ENCODE results near the gene SPAAR. TPM values are rescaled to one million over a fixed set of nuclear protein-coding genes. Genes with fewer than 3 reads are reported as not detected.

The SPAAR gene
- polyA plus RNA-seq, 6 donors from 2014 or later = not detected

DNA sequence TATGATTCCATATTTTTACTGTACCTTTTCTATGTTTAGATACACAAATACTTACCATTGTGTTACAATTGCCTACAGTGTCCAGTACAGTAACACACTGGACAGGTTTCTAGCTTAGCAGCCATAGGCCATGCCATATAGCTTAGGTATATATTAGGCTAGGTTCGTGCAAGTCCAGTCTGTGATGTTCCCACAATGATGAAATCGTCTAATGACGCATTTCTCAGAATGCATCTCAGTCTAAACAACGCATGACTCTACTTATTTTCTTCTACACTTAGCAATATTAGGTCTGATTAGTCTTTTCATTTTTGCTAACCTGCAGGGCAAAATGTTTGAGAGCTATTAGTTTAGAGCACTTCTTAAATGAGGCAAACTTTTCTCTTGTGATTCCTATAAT is 26.0 kb downstream of the SPAAR start:
- H3K4me3 Mint-ChIP-seq = no peak overlapping the region
- DNase-seq (no peak), ATAC-seq (ENCODE audit: low read depth in 2 of 2) (no peak)
- H3K27me3 Mint-ChIP-seq = peaks cover 19 to 35% (median 27%) of the 10 kb centered on the region in 3 donors
- H3K9me3 Mint-ChIP-seq = peaks cover 0 to 8% (median 2%) of the 10 kb centered on the region in 7 donors
- no peaks in the 10 kb centered on the region for H3K36me3 Mint-ChIP-seq
- H3K4me1 Mint-ChIP-seq = peaks cover 15 to 25% (median 18%) of the 10 kb centered on the region in 3 donors
- no peak overlapping the region for H3K27ac Mint-ChIP-seq

DNA sequence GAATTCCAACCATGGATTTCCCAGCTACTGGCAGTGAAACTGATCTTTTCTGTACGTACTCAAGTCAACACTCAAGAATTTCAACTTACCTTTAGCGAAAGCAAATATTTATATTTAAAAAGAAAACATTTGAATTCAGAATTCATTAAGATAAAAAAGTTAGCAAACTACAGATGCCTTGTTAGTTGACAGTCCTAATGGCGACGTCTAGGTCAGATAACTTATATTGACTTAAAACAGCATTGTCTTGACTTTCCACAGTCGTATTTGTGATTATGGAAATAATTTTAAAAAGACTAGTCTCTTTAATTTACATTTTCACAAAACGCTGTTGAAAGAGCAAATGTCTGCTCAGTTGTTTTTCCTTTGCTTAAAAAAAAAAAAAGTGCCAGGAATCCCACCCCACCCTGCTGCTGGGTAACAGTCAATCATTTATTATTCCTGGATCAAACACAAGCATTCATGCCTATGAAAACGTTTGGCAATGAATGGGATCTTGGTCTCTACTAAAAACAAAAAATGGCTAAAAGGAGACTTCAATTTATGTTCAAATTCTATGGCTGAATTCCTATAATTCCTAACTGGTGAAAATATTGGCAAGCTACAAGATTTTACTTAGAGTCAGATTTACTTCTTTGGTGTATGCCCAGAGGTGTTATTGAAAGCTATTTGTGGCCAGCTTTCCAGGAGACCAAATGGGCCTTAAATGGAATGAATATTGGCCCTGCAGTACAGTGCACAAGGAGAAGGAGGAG is 26.6 kb downstream of the SPAAR start:
- Mint-ChIP-seq H3K27me3 (peaks cover 16 to 34% (median 31%) of the 10 kb centered on the region in 3 donors), H3K27ac (no peak overlapping the region), H3K9me3 (peaks cover 0 to 8% (median 2%) of the 10 kb centered on the region in 7 donors), H3K4me3 (no peak overlapping the region), H3K4me1 (peaks cover 15 to 25% (median 18%) of the 10 kb centered on the region in 3 donors), H3K36me3 (no peaks in the 10 kb centered on the region)
- no peak for DNase-seq
- no peak for ATAC-seq (ENCODE audit: low read depth in 2 of 2)

DNA sequence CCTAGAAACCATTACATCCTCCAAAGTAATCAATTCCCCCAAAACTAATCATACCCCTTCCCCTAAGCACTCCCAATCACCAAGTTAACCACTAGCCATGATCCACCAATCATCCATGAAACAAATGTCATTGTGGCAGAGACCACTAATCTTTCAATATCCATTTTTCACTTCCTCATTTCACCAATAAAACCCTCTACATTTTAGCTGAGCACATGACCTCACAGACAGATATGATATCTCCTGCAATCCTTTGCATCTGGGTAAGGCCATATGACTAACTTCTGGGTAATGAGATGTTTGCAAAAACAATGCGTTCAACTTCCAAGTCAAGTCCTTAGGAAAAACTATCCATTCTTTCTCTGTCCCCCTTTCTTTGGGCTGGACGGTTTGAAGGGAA is 27.9 kb downstream of the SPAAR start:
- ATAC-seq (ENCODE audit: low read depth in 2 of 2) (peak; percentile 87 to 90), DNase-seq (peak; percentile 47)
- Mint-ChIP-seq H3K4me3 (peak overlapping the region in 2 of 8 donors; percentile 10 to 70), H3K27ac (peak overlapping the region in 3 of 6 donors; percentile 8 to 42 (median 21)), H3K27me3 (peaks cover 22 to 37% (median 29%) of the 10 kb centered on the region in 3 donors), H3K4me1 (peaks cover 15 to 25% (median 18%) of the 10 kb centered on the region in 3 donors), H3K9me3 (peaks cover 0 to 8% (median 2%) of the 10 kb centered on the region in 7 donors), H3K36me3 (no peaks in the 10 kb centered on the region)

DNA sequence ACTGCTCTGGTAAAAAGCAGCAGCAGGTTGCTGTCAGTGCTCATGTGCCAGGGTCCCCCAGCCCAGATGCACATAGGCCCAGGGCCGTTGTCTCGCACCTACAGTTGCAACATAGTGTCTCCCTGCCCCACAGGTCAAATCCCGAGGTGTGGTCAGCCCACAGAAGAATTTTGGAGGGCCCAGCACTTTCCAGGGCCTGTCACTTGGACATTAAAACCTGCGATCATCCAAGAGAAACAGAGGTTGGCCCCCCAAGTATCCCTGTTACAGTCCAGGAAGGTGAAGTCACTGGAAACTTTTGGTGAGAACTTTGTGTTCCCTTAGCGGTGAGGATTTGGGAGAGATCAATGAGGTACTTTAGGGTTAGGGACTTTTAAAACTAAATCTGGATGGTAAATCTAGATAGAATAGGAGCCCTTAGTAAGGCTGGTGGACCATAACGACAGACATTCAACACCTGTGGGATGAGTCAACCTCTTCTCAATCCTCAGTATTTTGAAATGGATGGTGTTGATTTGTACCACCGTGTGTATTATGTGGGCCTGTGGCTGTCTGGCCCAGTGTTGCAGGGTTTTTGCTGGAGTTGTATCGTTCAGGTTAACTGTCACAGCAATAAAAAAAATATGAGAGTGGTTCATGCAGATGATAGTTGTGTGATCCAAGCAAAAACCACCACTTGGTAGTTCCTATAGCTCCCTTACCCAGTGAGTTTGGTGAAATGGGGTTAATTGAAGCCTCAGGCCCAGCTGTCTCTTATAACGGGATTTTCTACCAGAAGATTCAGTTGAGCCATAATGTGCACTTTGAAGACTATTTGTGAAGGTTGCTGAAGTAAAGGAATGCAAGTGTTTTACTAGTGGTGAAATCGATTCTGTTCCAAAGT is 29.4 kb downstream of the SPAAR start:
- ATAC-seq (ENCODE audit: low read depth in 2 of 2) (no peak), DNase-seq (no peak)
- Mint-ChIP-seq H3K27ac (peak overlapping the region in 3 of 6 donors; percentile 12 to 40 (median 18)), H3K4me3 (peak overlapping the region in 3 of 8 donors; percentile 5 to 78 (median 6)), H3K9me3 (peaks cover 0 to 8% (median 2%) of the 10 kb centered on the region in 7 donors), H3K27me3 (peaks cover 27 to 38% (median 36%) of the 10 kb centered on the region in 3 donors), H3K36me3 (no peaks in the 10 kb centered on the region), H3K4me1 (peaks cover 11 to 24% (median 18%) of the 10 kb centered on the region in 3 donors)

DNA sequence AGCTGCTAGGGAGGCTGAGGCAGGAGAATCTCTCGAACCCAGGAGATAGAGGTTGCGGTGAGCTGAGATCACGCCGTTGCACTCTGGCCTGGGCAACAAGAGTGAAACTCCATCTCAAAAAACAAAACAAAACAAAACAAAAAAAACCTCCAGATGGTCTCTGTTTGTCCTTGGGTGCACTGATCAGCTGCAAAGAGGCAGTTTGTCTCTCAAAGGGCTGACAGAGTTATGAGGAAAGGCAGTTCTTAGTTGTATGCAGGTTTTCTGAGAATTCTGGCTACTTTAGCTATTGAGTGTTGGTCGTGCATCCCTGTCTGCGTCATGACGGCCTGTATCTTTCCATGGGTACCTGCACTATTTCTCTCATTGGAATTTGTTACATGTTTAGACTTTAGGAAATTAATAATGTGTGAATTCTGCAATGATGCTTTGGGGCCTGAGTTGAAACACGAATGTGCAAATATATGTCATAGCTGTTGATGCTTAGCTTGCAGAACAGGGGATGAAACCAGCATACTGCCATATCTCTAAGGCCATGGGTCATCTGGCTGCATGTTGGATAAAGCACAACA is 30.5 kb downstream of the SPAAR start:
- no peaks in the 10 kb centered on the region for H3K36me3 Mint-ChIP-seq
- peaks cover 11 to 24% (median 18%) of the 10 kb centered on the region in 3 donors for H3K4me1 Mint-ChIP-seq
- ATAC-seq (ENCODE audit: low read depth in 2 of 2) (no peak), DNase-seq (no peak)
- H3K27me3 Mint-ChIP-seq = peaks cover 33 to 44% (median 44%) of the 10 kb centered on the region in 3 donors
- no peak overlapping the region for H3K27ac Mint-ChIP-seq
- H3K4me3 Mint-ChIP-seq = peak overlapping the region in 1 of 8 donors; percentile 7
- H3K9me3 Mint-ChIP-seq = peaks cover 0 to 8% (median 2%) of the 10 kb centered on the region in 7 donors

DNA sequence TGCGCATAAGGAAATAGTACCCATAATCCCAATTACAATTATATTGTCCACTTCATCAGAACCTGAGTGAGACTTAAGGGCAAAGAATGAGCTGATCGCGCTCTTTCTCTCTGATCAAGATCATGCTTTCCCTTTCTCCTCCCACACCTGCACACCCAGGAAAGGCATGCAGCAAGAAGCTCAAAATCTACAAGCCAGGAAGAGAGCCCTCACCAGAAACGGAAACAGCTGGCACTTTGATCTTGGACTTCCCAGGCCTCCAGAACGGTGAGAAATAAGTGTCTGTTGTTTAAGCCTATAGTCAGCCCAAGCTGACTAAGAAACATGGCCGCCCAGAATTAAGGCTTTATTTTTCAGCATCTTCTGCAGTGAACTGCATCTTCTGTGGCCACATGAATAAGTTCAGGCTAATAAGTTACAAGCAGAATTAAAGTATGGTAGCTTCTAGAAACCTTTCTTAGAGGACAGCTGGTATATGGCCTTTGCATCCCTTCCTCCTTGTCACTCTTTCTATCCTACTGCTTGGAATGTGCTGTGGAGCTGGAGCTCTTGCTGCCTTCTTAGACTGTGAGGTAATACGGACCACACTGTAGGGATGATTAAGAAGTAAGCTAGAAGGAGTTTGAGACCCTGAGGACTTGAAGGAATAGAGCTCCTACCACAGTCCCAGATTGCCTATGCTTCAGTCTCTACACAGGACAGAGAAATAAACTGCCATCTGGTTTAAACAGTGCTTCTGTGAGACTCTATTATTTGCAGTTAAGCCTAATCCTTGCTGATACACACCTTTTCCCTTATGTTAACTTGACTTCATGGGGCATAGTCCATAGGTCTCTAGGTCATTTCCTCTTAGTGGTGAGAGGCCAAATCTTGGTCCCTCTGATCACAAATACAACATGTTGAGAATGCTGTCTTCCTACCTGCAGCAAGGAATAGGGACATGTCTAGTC is 31.4 kb downstream of the SPAAR start:
- Mint-ChIP-seq H3K9me3 (peaks cover 0 to 8% (median 2%) of the 10 kb centered on the region in 7 donors), H3K4me1 (peaks cover 14 to 26% (median 20%) of the 10 kb centered on the region in 3 donors), H3K36me3 (no peaks in the 10 kb centered on the region), H3K27me3 (peaks cover 42 to 53% (median 52%) of the 10 kb centered on the region in 3 donors), H3K4me3 (no peak overlapping the region), H3K27ac (no peak overlapping the region)
- DNase-seq (no peak), ATAC-seq (ENCODE audit: low read depth in 2 of 2) (no peak)

DNA sequence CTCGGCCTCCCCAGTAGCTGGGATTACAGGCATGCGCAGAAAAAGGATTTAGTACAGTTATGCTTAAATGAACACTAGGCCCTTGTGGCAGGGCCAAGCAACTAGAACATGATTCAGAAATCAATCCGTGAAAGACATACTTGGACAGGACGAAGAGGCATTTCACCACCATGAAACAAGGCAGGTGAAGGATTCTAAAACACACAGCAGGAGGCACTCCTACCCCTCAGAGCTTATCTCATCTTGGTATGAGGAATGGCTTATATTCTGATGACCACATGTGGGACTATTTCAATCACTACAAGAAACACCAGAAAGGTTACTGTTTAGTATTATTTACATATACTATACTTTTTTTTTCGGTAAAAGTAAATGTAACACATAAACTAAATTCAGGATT is 33.0 kb downstream of the SPAAR start:
- Mint-ChIP-seq H3K36me3 (no peaks in the 10 kb centered on the region), H3K4me1 (peaks cover 11 to 21% (median 18%) of the 10 kb centered on the region in 3 donors), H3K27ac (no peak overlapping the region), H3K9me3 (peaks cover 0 to 2% (median 0%) of the 10 kb centered on the region in 7 donors), H3K27me3 (peaks cover 45 to 51% (median 50%) of the 10 kb centered on the region in 3 donors), H3K4me3 (no peak overlapping the region)
- no peak for ATAC-seq (ENCODE audit: low read depth in 2 of 2)
- DNase-seq = no peak

DNA sequence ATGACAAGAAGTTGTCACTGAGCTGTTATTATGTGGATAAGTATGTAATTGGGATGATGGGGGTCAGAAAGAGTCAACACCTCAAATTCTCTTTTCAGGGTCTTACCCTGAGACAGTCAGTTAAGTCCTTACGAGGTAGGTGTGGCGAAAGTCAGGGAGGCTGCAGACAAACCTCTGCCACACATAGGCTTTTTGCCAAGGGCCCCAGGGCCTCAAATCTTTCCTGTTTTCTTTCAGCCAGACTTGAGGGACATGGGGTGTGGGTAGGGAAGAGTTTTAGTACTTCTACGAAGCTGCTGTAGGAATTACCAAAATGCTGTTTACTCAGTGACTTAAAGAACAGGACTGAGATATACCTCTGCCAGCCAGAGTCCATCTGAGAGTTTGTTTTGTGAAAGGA is 34.9 kb downstream of the SPAAR start:
- Mint-ChIP-seq H3K27ac (no peak overlapping the region), H3K4me3 (no peak overlapping the region), H3K27me3 (peaks cover 43 to 56% (median 49%) of the 10 kb centered on the region in 3 donors), H3K9me3 (no peaks in the 10 kb centered on the region), H3K4me1 (peaks cover 5 to 6% (median 5%) of the 10 kb centered on the region in 3 donors), H3K36me3 (no peaks in the 10 kb centered on the region)
- ATAC-seq (ENCODE audit: low read depth in 2 of 2) (no peak), DNase-seq (no peak)

DNA sequence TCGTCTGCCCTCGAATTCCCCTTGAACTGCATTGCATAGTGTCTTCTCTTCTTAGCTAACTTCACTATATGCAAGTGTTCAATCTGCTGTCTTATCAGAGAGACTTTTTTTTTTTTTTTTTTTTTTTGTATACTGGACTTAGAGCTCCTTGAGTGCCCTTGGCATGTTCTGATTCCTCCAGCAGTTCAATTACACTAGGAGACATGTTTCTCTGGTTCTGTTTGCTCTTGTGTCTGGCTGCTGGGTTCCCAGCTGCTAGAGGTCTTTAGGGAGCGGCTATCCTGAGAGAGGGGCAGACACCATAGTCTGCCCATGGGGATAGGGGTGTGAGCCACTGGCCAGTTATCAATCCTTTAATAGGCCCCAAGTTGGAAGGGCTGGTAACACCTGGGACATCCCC is 35.6 kb downstream of the SPAAR start:
- no peak overlapping the region for H3K27ac Mint-ChIP-seq
- ATAC-seq (ENCODE audit: low read depth in 2 of 2) = no peak
- DNase-seq = no peak
- H3K4me1 Mint-ChIP-seq = peaks cover 5 to 6% (median 5%) of the 10 kb centered on the region in 3 donors
- H3K4me3 Mint-ChIP-seq = no peak overlapping the region
- no peaks in the 10 kb centered on the region for H3K36me3 Mint-ChIP-seq
- H3K27me3 Mint-ChIP-seq = peaks cover 41 to 60% (median 55%) of the 10 kb centered on the region in 3 donors
- no peaks in the 10 kb centered on the region for H3K9me3 Mint-ChIP-seq

DNA sequence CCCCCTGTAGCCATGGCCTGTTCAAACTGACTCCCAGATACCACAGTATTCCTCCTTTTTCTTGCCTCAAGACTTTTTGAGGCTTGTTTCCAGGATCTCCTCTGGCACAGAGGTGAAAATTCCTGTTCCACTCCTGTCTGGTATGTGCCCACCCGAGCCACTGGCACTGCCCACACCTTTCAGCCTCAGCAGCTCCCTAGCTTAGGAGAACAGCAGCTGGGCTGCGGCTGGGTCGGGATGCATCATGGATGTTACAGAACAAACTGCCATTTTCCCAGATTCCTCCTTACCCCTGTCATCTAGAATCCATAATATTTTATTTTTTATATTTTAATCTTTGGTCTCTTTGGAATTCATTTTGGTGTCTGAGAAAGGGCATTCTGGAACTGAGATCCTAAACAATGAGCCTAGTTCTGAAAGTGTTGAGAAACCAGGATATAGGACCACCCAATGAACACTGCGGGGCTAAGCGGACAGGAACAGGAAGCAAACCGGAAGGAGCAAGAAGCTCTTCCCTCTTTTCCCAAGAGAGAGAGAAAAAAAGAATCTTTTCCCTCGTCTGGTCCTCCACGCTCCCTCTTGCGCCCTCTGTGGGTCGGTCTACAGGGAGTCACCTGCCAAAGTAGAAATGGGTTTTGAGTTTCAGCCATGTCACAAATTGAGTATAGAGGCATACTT is 36.2 kb downstream of the SPAAR start:
- H3K4me3 Mint-ChIP-seq = no peak overlapping the region
- no peak overlapping the region for H3K27ac Mint-ChIP-seq
- peaks cover 0 to 2% (median 0%) of the 10 kb centered on the region in 7 donors for H3K9me3 Mint-ChIP-seq

DNA sequence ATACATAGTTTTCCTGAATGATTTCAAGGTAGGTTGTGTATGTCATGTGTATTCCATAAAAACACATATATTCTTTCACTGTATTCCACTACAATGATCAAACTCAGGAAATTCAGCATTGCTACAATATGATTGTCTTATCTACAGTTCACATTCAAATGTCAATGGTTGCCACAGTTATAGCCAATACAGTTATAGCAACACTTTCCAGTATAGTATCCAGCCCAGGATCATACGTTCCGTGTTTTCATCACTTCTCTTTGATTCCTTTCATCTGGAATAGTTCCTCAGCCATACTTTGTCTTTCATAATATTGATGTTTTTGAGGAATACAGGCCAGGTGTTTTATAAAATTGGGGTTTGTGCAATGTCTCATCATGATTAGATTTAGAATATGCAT is 39.2 kb downstream of the SPAAR start:
- no peak overlapping the region for H3K4me3 Mint-ChIP-seq
- peaks cover 39 to 48% (median 47%) of the 10 kb centered on the region in 3 donors for H3K27me3 Mint-ChIP-seq
- H3K4me1 Mint-ChIP-seq = peaks cover 5 to 6% (median 5%) of the 10 kb centered on the region in 3 donors
- DNase-seq (no peak), ATAC-seq (ENCODE audit: low read depth in 2 of 2) (no peak)
- no peaks in the 10 kb centered on the region for H3K36me3 Mint-ChIP-seq
- H3K9me3 Mint-ChIP-seq = peaks cover 0 to 2% (median 0%) of the 10 kb centered on the region in 7 donors
- no peak overlapping the region for H3K27ac Mint-ChIP-seq

More for the DNA sequence above, 36.2 kb downstream of the SPAAR start:
- DNase-seq = peak; percentile 45
- Mint-ChIP-seq H3K4me1 (peaks cover 5 to 6% (median 5%) of the 10 kb centered on the region in 3 donors), H3K27me3 (peaks cover 39 to 59% (median 55%) of the 10 kb centered on the region in 3 donors), H3K36me3 (no peaks in the 10 kb centered on the region)
- ATAC-seq (ENCODE audit: low read depth in 2 of 2) = peak; percentile 54 to 73

DNA sequence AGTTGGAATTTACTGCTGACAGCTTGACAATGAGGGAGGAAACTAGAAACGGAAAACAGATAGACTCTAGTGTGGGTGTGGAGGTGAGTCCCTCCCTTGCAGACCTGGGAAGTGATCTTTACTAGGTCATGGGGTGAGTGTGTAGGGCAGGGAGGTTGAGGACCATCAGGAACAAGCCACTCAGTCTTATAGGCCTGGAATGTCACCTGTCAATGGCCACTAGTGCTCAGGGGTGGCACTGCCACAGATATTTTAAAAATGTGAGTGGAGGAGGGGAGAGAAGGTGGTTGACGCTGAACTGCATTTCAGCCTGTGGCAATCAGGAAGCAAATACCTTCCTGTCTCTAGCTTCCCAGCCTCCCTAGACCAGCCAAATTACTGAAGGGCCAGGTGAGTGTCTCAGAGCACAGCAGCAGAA is 39.6 kb downstream of the SPAAR start:
- Mint-ChIP-seq H3K36me3 (no peaks in the 10 kb centered on the region), H3K4me3 (no peak overlapping the region), H3K4me1 (peaks cover 5 to 6% (median 5%) of the 10 kb centered on the region in 3 donors), H3K27ac (no peak overlapping the region), H3K9me3 (peaks cover 0 to 2% (median 0%) of the 10 kb centered on the region in 7 donors), H3K27me3 (peaks cover 35 to 49% (median 46%) of the 10 kb centered on the region in 3 donors)
- DNase-seq (no peak), ATAC-seq (ENCODE audit: low read depth in 2 of 2) (no peak)
